GM12878 (cell line): ENCODE measurements around the gene RBM12. TPM values are rescaled to one million over a fixed set of nuclear protein-coding genes. Genes with fewer than 3 reads are reported as not detected.

ENCODE experiments used
- ATAC-seq: fragments of 200-7000 bp; cut with Tn5 transposase; 3 replicates; pipeline ENCODE4 v1.9.1; 2020; ENCODE audit warnings: mild to moderate bottlenecking, moderate library complexity
- BruUV-seq: library from RNA; stranded (reverse); fragments of 400-500 nt; replicated peaks from 2 replicates; lab custom pipeline; 2021; lab: Mats Ljungman, UMichigan
- CTCF ChIA-PET: fragments of 300-600 bp; sonication (Branson Sonifier 250); formaldehyde crosslinking; extraction: SDS; loops from one replicate; lab custom pipeline; 2021; ENCODE audit warnings: inconsistent platforms; lab: Yijun Ruan, JAX
- POLR2A ChIA-PET: fragments of 350-600 bp; formaldehyde crosslinking; extraction: SDS; loops from one replicate; lab custom pipeline; 2021; ENCODE audit warnings: inconsistent platforms; lab: Charles Lee
- RAD21 ChIA-PET: fragments of 300-600 bp; sonication (Branson Sonifier 250); formaldehyde crosslinking; loops from one replicate; lab custom pipeline; 2023; ENCODE audit warnings: antibody characterized with exemption; ENCODE audit not compliant: unreplicated experiment; lab: Charles Lee
- SMC1A ChIA-PET: fragments of 300-600 bp; sonication (Branson Sonifier 250); formaldehyde crosslinking; loops from one replicate; lab custom pipeline; 2023; ENCODE audit not compliant: unreplicated experiment, uncharacterized antibody; lab: Charles Lee
- DNase-seq: peaks from one replicate; pipeline ENCODE4 v3.0.0-alpha.2; 2011; ENCODE audit warnings: low read depth, low spot score
- FAIRE-seq: peaks from 3 replicates; lab custom pipeline; 2011; peaks lifted over from hg19 to GRCh38; lab: Jason Lieb, UNC
- H2AFZ ChIP-seq: 2 replicates; pipeline ENCODE4 v1.6.0; 2011; ENCODE audit warnings: low read depth, low read length, control low read depth; ENCODE audit not compliant: control insufficient read depth
- H3K27ac ChIP-seq: 2 replicates; pipeline ENCODE4 v1.5.1; 2011; ENCODE audit warnings: control low read depth; ENCODE audit not compliant: control insufficient read depth, insufficient read depth
- H3K27me3 ChIP-seq, 2 experiments: replicated peaks in 1 of 2; 2 replicates each; pipeline versions ENCODE4 v1.6.0 to v1.6.1; 2011; ENCODE audit warnings: low read length in 1 of 2; ENCODE audit not compliant: control insufficient read depth in 2 of 2, insufficient read depth in 2 of 2
- H3K36me3 ChIP-seq, 2 experiments: 2 replicates each; pipeline ENCODE4 v1.5.1; 2011; ENCODE audit warnings: low read length in 1 of 2; ENCODE audit not compliant: control insufficient read depth in 2 of 2, insufficient read depth in 2 of 2
- H3K4me1 ChIP-seq: 2 replicates; pipeline ENCODE4 v1.6.1; 2011; ENCODE audit warnings: mild to moderate bottlenecking, low read length, moderate library complexity, mixed read lengths; ENCODE audit not compliant: control insufficient read depth, insufficient read depth
- H3K4me2 ChIP-seq: 2 replicates; pipeline ENCODE4 v1.6.0; 2011; ENCODE audit warnings: control low read depth; ENCODE audit not compliant: control insufficient read depth, insufficient read depth
- H3K4me3 ChIP-seq: fragments of 200-600 bp; sonication (generic); 2 replicates; pipeline ENCODE4 v1.5.1; 2016
- H3K79me2 ChIP-seq: 2 replicates; pipeline ENCODE4 v1.6.0; 2011; ENCODE audit warnings: low read length; ENCODE audit not compliant: control insufficient read depth, insufficient read depth
- H3K9ac ChIP-seq: 2 replicates; pipeline ENCODE4 v1.8.0; 2011; ENCODE audit warnings: low read length, control low read depth, mixed read lengths; ENCODE audit not compliant: control insufficient read depth, insufficient read depth
- H3K9me3 ChIP-seq: replicated peaks from 3 replicates; pipeline ENCODE4 v1.5.1; 2011; ENCODE audit warnings: mild to moderate bottlenecking, low read length; ENCODE audit not compliant: control insufficient read depth, insufficient read depth
- H4K20me1 ChIP-seq: 2 replicates; pipeline ENCODE4 v1.6.0; 2011; ENCODE audit not compliant: control insufficient read depth, insufficient read depth
- KAT2A ChIP-seq: conservative IDR thresholded peaks from 2 replicates; pipeline ENCODE4 v1.6.1; 2011; ENCODE audit warnings: low read depth, low read length; ENCODE audit not compliant: control insufficient read depth
- STAT1 ChIP-seq: fragments of 450-650 bp; conservative IDR thresholded peaks from 2 replicates; pipeline ENCODE4 v1.6.1; 2014; ENCODE audit warnings: antibody characterized with exemption, mild to moderate bottlenecking
- WGBS: methylation state at CpG from one replicate; pipeline ENCODE4 v1.1.6; 2016; ENCODE audit warnings: low lambda C conversion rate; ENCODE audit not compliant: insufficient replicate concordance, insufficient coverage; ENCODE audit errors: missing lambda C conversion rate; 5-methylcytosine and 5-hydroxymethylcytosine counted together
- in situ Hi-C: fragments of 300-500 bp; cut with MboI; formaldehyde crosslinking; loops from 9 replicates; pipeline ENCODE4 v1.14.3; 2018; ENCODE audit warnings: mixed read lengths
- intact Hi-C: fragments of 100-400 bp; cut with micrococcal nuclease; formaldehyde crosslinking; loops from one replicate; pipeline ENCODE4 v1.14.2; 2022; ENCODE audit not compliant: unreplicated experiment
- polyA plus RNA-seq, 11 experiments: library from polyadenylated mRNA; depleted of rRNA in 4 of 11; unstranded in 6 of 11; stranded (reverse) in 5 of 11; fragments of >200 nt; fragmentation: Nextera tagmentation in 4 of 11; fragmentation: Illumina TruSeq in 1 of 11; extraction: Ambion mirVana in 4 of 11; extraction: Trizol in 1 of 11; gene quantifications; 1 replicate in 1 of 11; 2 replicates in 10 of 11; pipeline versions ENCODE4 v1.2.1 to v1.2.3, GENCODE V29; 2011 to 2016; ENCODE audit warnings: inconsistent platforms in 2 of 11, missing spikeins in 2 of 11, low read depth in 1 of 11
- total RNA-seq, 4 experiments: library from RNA; depleted of rRNA in 3 of 4; stranded (reverse); fragments of >200 nt in 3 of 4; fragmentation: Illumina TruSeq in 1 of 4; extraction: Trizol in 1 of 4; gene quantifications; 2 replicates each; pipeline versions ENCODE4 v1.2.1 to v1.2.3, GENCODE V29; 2013 to 2021

RBM12 gene
- total and polyA plus RNA-seq, 10 of the 15 experiments (the other 5 are each of a cell fraction or from before 2014, with no cell fraction given), result 4.7 to 153 (median 58.5) TPM

DNA sequence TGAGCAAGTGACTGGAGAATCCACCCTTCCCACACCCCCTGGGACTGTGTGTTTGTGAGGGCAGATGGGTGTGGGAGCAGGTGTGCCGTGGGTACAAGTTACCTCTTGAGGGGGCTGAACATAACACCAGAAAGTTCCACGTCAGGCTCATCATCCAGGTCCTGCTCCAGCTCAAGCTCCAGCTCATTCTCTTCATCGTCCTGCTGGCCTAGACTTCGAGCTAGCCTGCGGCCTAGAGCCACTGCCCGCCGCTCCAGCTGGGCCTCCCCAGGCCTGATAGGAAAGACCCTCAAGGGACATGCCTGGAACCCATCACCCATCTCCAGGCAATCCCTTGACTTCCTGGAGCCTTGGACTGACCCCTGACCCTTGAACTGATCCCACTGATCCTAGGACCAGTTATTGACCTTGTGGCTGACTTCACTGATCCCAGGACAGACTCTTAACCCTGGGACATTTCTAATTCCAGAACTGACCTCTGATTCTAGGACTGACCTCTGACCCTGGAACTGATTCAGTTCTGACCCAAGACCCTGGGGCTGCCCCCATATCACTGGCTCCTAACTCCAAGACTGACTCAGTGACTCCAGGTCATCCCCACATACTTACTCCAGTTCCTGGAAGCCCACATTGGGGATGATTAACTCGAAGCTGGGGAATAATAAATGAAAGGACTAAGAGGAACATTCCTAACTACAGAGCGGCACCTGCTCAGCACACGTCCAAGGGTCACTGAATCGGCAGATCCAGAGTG, 60.8 kb downstream of the RBM12 start:
- FAIRE-seq, result peak; percentile 7
- ChIA-PET POLR2A (interaction anchor here (0.5 to 0.6 kb wide), 2 partner anchors 9 to 139 kb away, joined by 3 to 4 read pairs; no protein-coding TSS in a partner anchor), SMC1A (interaction anchor here (1.0 to 2.0 kb wide), 4 partner anchors 14 to 140 kb away, joined by 3 to 6 read pairs (median 4); no protein-coding TSS in a partner anchor), RAD21 (interaction anchor here (1.0 kb wide), 1 partner anchor 13 kb away, joined by 4 read pairs; no protein-coding TSS in a partner anchor), CTCF (interaction anchor here (0.5 to 3.8 kb wide), 9 partner anchors 12 to 277 kb away, joined by 3 to 27 read pairs (median 4); partner anchors contain the start of gene SPAG4)
- intact Hi-C loops (loop anchor here (5.0 kb wide), 1 partner anchor 93 kb away; the partner anchor contains the start of genes NFS1 and ROMO1), in situ Hi-C loops (no loop called here)
- no TSS peak for BruUV-seq
- Histone ChIP-seq H3K79me2 (no peaks in the 10 kb centered on the region), H3K4me1 (peaks cover 19% of the 10 kb centered on the region), H3K27me3 (peaks cover 9 to 11% of the 10 kb centered on the region in 2 experiments; a peak in 3 of 4 replicates), H3K27ac (no peak overlapping the region), H4K20me1 (no peaks in the 10 kb centered on the region), H2AFZ (no peak overlapping the region), H3K36me3 (no peaks in the 10 kb centered on the region), H3K4me2 (no peak overlapping the region), H3K9ac (no peak overlapping the region), H3K9me3 (no peaks in the 10 kb centered on the region), H3K4me3 (no peak overlapping the region)
- TF ChIP-seq STAT1, result no peak
- no peak for ATAC-seq
- DNase-seq, result no peak
- WGBS, result 63% methylated on average over 11 of the region's 11 CpGs

DNA sequence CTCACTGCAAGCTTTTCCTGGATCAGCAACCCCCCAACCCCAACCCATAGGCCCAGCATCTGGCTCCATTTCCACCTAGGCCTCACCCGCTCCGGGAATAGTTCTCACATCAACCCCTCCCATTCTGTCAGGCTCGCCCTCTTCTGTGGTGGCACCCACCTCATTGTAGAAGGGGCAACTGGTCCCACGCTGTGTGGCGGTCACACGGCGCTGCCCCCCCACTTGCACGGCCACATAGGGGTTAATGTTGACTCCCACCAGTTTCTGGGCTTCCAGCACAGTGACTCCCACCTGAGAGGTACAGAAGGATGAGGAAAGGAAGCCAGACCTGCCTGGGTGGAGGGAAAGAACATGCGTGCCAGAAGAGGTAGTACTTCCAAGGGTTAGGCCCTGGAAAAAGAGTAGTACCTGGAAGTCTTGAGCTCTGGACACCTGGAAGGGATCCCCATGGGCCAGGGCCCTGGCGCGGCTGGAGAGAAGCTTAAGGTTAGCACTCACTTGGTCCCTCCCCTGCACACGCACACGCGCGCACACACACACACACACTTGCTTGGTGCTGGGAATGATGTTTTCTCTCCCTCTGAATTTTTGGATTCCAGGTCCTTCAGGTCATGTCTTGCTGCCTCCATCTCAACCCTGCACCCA, 61.7 kb downstream of the RBM12 start:
- Histone ChIP-seq H3K4me3 (no peak overlapping the region), H3K4me1 (peaks cover 19% of the 10 kb centered on the region), H3K4me2 (no peak overlapping the region), H3K27ac (no peak overlapping the region), H3K27me3 (peaks cover 9 to 11% of the 10 kb centered on the region in 2 experiments; a peak in 3 of 4 replicates), H3K9ac (no peak overlapping the region), H3K9me3 (no peaks in the 10 kb centered on the region), H2AFZ (no peak overlapping the region), H3K79me2 (no peaks in the 10 kb centered on the region), H4K20me1 (no peaks in the 10 kb centered on the region), H3K36me3 (no peaks in the 10 kb centered on the region)
- SMC1A ChIA-PET, result no interaction called here
- no peak for TF ChIP-seq KAT2A
- RAD21 ChIA-PET, result no interaction called here
- FAIRE-seq, result no peak
- WGBS, result 85% methylated on average over 15 of the region's 15 CpGs
- no TSS peak for BruUV-seq
- CTCF ChIA-PET, result interaction anchor here (0.9 to 3.8 kb wide), 5 partner anchors 16 to 278 kb away, joined by 3 to 27 read pairs (median 8); no protein-coding TSS in a partner anchor
- no peak for ATAC-seq
- intact Hi-C loops, result loop anchor here (5.0 kb wide), 1 partner anchor 94 kb away; the partner anchor contains the start of genes NFS1 and ROMO1
- in situ Hi-C loops, result no loop called here
- POLR2A ChIA-PET, result no interaction called here
- DNase-seq, result no peak
